Right kidney (tissue), 1 donor: ENCODE results near the gene YEATS2.

Experiments used
- DNase-seq: peaks from one replicate; pipeline ENCODE4 v3.0.0-alpha.2; 2016

YEATS2 gene

DNA sequence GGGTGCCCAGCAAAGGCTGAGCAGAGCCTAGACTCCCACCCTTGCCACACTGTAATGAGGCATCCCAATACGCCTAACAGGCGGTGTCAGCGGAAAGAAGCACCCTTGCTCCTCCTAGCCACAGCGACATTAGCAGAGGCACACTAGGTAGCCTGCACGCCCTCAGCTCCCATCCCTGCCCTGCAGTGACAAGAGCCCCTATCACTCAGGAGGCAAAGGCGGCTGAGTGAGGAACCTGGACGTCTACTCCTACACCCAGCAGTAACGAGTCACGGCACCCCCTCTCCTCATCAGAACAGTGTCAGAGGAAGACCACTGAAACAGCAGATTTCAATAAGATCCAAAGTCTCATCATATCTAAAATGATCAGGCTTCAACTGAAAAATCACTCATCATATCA is 139.8 kb downstream of the YEATS2 start:
- no peak for DNase-seq

DNA sequence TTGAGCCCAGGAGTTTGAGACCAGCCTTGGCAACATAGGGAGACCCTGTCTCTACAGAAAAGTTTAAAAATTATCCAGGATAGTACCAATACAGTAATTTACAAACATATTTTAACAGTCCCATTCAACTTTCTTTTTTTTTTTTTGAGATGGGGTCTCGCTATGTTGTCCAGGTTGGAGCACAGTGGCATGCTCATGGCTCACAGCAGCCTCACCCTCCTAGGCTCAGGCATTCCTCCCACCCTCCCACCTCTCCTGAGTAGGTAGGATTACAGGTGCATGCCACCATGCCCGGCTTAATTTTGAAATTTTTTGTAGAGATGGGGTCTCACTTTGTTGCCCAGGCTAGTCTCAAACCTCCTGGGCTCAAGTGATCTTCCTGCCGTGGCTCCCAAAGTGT is 140.3 kb downstream of the YEATS2 start:
- no peak for DNase-seq

DNA sequence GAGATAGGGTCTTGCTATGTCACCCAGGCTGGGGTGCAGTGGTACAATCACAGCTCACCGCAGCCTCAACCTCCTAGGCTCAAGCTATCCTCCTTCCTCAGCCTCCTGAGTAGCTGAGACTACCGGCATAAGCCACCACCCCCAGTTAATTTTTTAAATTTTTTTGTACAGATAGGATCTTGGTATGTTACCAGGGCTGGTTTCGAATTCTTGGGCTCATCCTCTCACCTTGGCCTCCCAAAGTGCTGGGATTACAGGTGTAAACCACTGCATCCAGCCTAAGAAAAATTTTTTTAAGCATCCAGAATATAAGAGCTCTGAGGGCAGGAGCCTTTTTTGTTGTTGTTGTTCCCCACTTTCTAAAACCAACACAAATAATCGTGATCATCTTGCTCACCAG is 142.2 kb downstream of the YEATS2 start:
- DNase-seq: no peak

DNA sequence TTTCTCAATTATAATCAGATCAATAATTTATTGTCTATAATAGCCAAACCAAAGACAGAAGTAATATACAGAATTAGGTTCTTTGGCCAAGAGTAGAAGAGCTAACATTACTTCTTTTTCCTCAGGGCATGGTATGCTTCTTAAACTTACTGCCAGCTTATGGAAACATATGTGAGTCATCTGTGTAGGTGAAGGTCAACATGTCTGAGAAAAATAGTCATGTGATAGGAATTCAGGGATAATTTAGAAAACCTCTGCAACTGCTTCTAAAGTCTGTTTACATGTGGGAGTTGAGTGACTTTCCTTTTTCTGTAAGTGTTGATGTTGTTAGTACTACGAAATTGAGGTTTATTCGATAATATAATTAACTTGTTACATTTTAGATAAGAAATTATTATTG is 147.0 kb downstream of the YEATS2 start:
- DNase-seq: no peak

DNA sequence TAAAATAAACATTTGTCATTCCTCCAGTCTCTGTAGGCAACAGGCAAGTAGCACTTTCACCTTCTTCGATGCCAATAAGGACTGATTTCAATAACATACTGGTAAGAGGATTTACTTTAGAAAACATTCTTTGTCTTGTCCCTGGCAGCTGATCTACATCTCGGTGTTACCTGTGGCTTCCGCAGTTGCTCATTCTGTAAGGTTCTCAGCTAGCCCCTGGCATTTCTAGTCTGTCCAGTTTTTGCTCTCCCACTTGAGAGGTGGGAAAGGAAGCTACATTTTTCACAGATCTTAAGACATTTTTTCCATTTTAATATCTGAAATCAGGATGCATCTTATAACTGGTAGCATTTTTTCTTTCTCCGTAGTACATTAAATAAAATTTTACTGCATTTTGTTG is 147.5 kb downstream of the YEATS2 start:
- DNase-seq: no peak

DNA sequence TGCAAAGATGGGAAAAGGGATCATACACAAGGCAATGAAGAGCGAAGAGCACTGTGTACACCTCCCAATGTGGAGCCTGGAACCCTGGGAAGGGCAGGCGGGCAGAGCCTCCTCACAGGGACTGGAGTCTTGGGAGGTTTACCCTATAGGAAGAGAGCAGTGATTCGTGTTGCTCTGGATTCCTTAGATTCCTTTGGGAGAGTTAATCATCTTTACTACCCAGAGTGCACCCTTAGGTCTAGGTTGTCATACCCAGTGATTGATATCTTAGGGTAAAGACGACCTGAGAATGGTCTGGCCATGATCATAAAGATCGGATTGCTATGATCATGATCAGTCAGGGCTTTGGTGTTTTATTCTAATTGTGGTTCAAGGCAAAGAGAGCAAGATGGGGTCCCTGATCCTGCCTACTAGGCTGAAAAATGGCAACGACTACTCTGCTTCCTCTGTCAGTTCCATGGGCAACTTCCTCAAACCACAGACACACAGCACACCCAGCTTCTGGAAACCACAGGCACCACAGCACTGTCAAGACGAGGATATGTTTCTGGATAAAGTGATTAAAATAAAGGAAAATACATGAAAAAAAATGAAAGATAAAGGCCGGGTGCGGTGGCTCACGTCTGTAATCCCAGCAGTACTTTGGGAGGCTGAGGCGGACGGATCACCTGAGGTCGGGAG is 148.2 kb downstream of the YEATS2 start:
- no peak for DNase-seq

DNA sequence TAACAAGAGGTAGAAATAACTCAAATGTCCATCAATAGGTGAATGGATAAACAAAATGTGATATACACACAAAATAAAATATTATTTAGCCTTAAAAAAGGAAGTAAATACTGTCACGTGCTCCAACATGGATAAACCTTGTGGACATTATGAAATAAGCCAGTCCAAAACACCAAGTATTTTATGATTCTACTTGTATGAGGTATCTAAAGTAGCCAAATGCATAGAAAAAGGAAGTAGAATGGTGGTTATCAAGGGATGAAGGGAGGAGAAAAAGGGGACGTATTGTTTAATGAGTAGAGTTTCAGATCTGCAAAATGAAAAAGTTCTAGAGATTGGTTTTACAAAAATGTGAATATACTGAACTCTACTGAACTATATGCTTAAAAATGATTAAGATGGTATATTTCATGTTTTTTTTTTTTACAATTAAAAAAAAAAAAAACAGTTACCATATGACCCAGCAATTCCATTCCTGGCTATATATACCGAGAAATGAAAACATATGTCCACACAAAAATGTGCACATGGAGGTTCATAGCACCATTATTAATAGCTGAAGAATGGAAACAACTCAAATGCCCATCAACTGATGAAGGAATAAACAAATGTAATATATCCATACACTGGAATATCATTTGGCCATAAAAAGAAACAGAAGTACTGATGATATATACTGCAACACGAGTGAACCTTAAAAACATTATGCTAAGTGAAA is 156.9 kb downstream of the YEATS2 start:
- DNase-seq: no peak

DNA sequence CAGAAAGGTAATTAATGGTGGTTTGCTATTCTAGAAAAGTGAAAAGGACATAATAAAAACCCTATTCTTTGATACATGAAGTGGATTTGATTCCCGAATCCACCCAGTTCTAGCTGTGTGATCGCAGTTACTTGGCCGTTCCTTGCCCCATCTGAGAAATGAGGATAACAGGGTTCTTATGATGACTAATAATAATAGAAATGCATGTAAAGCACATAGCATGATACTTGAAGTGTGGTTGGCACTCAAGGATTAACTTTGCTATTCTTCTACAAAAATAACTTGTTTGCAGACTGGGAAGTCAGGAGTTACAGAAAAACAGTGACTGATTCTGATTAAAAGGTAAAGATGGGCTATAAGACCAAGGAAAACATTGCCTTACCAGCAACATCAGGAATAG is 160.3 kb downstream of the YEATS2 start:
- no peak for DNase-seq
